SK-N-SH (cell line): Measurements from ENCODE around the gene VRTN. TPM values are rescaled to one million over a fixed set of nuclear protein-coding genes. Genes with fewer than 3 reads are reported as not detected.

ENCODE experiments used
- CTCF ChIA-PET: fragments of 300-600, 350-600 bp; formaldehyde crosslinking; extraction: SDS; loops from one replicate; lab custom pipeline; 2021; lab: Yijun Ruan, JAX
- POLR2A ChIA-PET: fragments of 350-600 bp; sonication (Branson Sonifier 250); formaldehyde crosslinking; extraction: SDS; loops from one replicate; lab custom pipeline; 2020; ENCODE audit warnings: antibody characterized with exemption, inconsistent platforms; lab: Yijun Ruan, JAX
- DNase-seq: peaks from one replicate; pipeline ENCODE4 v3.0.0; 2012
- H2AFZ ChIP-seq: fragments of 200-600 bp; sonication (generic); 2 replicates; pipeline ENCODE4 v1.8.1; 2016; ENCODE audit warnings: antibody characterized with exemption, mild to moderate bottlenecking, low read depth
- H3F3A ChIP-seq: fragments of 200-600 bp; sonication (generic); replicated peaks from 2 replicates; pipeline ENCODE3; 2016; ENCODE audit warnings: antibody characterized with exemption, mild to moderate bottlenecking; ENCODE audit not compliant: insufficient read depth
- H3K27ac ChIP-seq, 2 experiments: fragments of 200-500 bp in 1 of 2; fragments of 200-600 bp in 1 of 2; sonication (Bioruptor generic) in 1 of 2; sonication (generic), shearing (Covaris generic) in 1 of 2; 2 replicates each; pipeline versions ENCODE4 v1.5.1 to v1.6.1; 2014 to 2016; ENCODE audit warnings: low read depth in 2 of 2, inconsistent platforms in 1 of 2, low read length in 1 of 2, mild to moderate bottlenecking in 1 of 2, mixed read lengths in 1 of 2
- H3K27me3 ChIP-seq: fragments of 200-600 bp; sonication (generic), shearing (Covaris generic); 2 replicates; pipeline ENCODE4 v1.6.1; 2016; ENCODE audit warnings: mixed run types; ENCODE audit not compliant: insufficient read depth
- H3K36me3 ChIP-seq, 2 experiments: fragments of 200-500 bp in 1 of 2; fragments of 200-600 bp in 1 of 2; sonication (Bioruptor generic) in 1 of 2; sonication (generic) in 1 of 2; replicated peaks in 1 of 2; 2 replicates each; pipeline versions ENCODE3 to v1.5.1; 2014 to 2016; ENCODE audit warnings: low read length in 1 of 2, mild to moderate bottlenecking in 1 of 2; ENCODE audit not compliant: insufficient read depth in 2 of 2, control insufficient read depth in 1 of 2
- H3K4me1 ChIP-seq, 2 experiments: fragments of 200-500 bp in 1 of 2; fragments of 200-600 bp in 1 of 2; sonication (Bioruptor generic) in 1 of 2; sonication (generic), shearing (Covaris generic) in 1 of 2; 2 replicates each; pipeline versions ENCODE4 v1.5.1 to v1.6.1; 2014 to 2016; ENCODE audit warnings: low read depth in 1 of 2, low read length in 1 of 2, mixed run types in 1 of 2; ENCODE audit not compliant: insufficient read depth in 2 of 2, control insufficient read depth in 1 of 2
- H3K4me2 ChIP-seq: fragments of 200-600 bp; sonication (generic), shearing (Covaris generic); 2 replicates; pipeline ENCODE4 v1.6.1; 2017; ENCODE audit warnings: mixed run types
- H3K4me3 ChIP-seq, 2 experiments: fragments of 200-500 bp in 1 of 2; fragments of 200-600 bp in 1 of 2; sonication (Bioruptor generic) in 1 of 2; sonication (generic), shearing (Covaris generic) in 1 of 2; 2 replicates each; pipeline versions ENCODE4 v1.5.1 to v1.8.1; 2014 to 2016; ENCODE audit warnings: low read depth in 2 of 2, inconsistent platforms in 1 of 2, low read length in 1 of 2, mild to moderate bottlenecking in 1 of 2, mixed read lengths in 1 of 2, moderate library complexity in 1 of 2
- H3K79me2 ChIP-seq: fragments of 200-600 bp; sonication (generic); 2 replicates; pipeline ENCODE4 v1.8.1; 2017; ENCODE audit warnings: mild to moderate bottlenecking; ENCODE audit not compliant: insufficient read depth
- H3K9ac ChIP-seq: fragments of 200-600 bp; sonication (generic); 2 replicates; pipeline ENCODE4 v1.6.1; 2017; ENCODE audit warnings: mixed run types
- H3K9me2 ChIP-seq: fragments of 200-600 bp; sonication (generic); 2 replicates; pipeline ENCODE4 v1.6.1; 2017; ENCODE audit warnings: mixed run types
- H3K9me3 ChIP-seq: fragments of 200-600 bp; sonication (generic); 2 replicates; pipeline ENCODE4 v1.6.1; 2017; ENCODE audit warnings: mixed run types, mild to moderate bottlenecking, moderate library complexity
- H4K20me1 ChIP-seq: fragments of 200-600 bp; sonication (generic); 2 replicates; pipeline ENCODE4 v1.6.1; 2017; ENCODE audit warnings: mild to moderate bottlenecking, mixed run types; ENCODE audit not compliant: insufficient read depth
- ELF1 ChIP-seq: IDR thresholded peaks from 2 replicates; pipeline ENCODE4 v1.4.0; 2012
- EZH2phosphoT487 ChIP-seq: fragments of 200-600 bp; sonication (generic); IDR thresholded peaks from 2 replicates; pipeline ENCODE4 v1.6.1; 2017; ENCODE audit warnings: low read depth, mixed run types, mild to moderate bottlenecking, antibody characterized with exemption, moderate library complexity, borderline replicate concordance
- FOSL2 ChIP-seq: IDR thresholded peaks from 2 replicates; pipeline ENCODE4 v1.4.0; 2012; ENCODE audit warnings: low read depth, mild to moderate bottlenecking, moderate library complexity, borderline replicate concordance
- FOXM1 ChIP-seq: IDR thresholded peaks from 2 replicates; pipeline ENCODE4 v1.4.0; 2012; ENCODE audit warnings: low read depth, mild to moderate bottlenecking
- POLR2AphosphoS5 ChIP-seq: IDR thresholded peaks from 2 replicates; pipeline ENCODE4 v1.6.1; 2012; ENCODE audit warnings: low read depth, low read length
- RFX5 ChIP-seq: IDR thresholded peaks from 2 replicates; pipeline ENCODE4 v1.6.1; 2012; ENCODE audit warnings: mild to moderate bottlenecking, improper control_type of control experiment, low read length
- WGBS: methylation state at CpG from one replicate; pipeline ENCODE4 v1.1.6; 2017; ENCODE audit warnings: low lambda C conversion rate; 5-methylcytosine and 5-hydroxymethylcytosine counted together
- polyA plus RNA-seq, 3 experiments: library from polyadenylated mRNA; depleted of rRNA; stranded (reverse); fragments of >200 nt; gene quantifications; 2 replicates each; pipeline ENCODE4 v1.2.3, GENCODE V29; 2012
- TF ChIP-seq, protein P1 (sequence below): fragments of 200-600 bp; sonication (generic); IDR thresholded peaks from 2 replicates; pipeline ENCODE4 v1.6.1; 2017; ENCODE audit warnings: antibody characterized with exemption, mild to moderate bottlenecking, moderate library complexity
- TF ChIP-seq, protein P2 (sequence below): IDR thresholded peaks from 2 replicates; pipeline ENCODE4 v1.6.1; 2012; ENCODE audit warnings: mild to moderate bottlenecking, low read depth, low read length, moderate library complexity
- TF ChIP-seq, protein P3 (sequence below): IDR thresholded peaks from 2 replicates; pipeline ENCODE4; 2012

The VRTN gene
- polyA plus RNA-seq, 1 of the 3 experiments (the other 2 are of a cell fraction) = not detected

DNA sequence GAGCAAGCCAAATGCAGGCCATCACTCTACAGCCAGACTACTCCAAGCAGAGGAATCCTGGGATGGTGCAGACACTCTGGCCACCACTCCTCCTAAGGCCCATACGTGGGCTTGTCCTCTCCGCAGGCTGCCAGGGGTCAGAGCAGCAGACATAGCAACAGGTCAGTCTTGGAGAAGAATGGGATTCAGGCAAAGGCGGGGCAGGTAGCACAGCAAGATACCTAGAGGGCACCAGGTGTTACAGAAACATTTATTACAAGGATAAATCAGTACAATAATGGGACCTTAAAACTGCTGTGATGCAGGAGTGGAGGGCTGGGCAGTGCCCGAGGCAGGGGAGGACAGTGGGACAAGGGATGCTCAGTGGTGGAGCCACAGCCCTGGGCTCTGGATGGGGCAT lies 57.4 kb downstream of the VRTN start (continued):
- TF ChIP-seq, protein P1, sequence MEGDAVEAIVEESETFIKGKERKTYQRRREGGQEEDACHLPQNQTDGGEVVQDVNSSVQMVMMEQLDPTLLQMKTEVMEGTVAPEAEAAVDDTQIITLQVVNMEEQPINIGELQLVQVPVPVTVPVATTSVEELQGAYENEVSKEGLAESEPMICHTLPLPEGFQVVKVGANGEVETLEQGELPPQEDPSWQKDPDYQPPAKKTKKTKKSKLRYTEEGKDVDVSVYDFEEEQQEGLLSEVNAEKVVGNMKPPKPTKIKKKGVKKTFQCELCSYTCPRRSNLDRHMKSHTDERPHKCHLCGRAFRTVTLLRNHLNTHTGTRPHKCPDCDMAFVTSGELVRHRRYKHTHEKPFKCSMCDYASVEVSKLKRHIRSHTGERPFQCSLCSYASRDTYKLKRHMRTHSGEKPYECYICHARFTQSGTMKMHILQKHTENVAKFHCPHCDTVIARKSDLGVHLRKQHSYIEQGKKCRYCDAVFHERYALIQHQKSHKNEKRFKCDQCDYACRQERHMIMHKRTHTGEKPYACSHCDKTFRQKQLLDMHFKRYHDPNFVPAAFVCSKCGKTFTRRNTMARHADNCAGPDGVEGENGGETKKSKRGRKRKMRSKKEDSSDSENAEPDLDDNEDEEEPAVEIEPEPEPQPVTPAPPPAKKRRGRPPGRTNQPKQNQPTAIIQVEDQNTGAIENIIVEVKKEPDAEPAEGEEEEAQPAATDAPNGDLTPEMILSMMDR = no peak
- TF ChIP-seq FOSL2 = no peak

DNA sequence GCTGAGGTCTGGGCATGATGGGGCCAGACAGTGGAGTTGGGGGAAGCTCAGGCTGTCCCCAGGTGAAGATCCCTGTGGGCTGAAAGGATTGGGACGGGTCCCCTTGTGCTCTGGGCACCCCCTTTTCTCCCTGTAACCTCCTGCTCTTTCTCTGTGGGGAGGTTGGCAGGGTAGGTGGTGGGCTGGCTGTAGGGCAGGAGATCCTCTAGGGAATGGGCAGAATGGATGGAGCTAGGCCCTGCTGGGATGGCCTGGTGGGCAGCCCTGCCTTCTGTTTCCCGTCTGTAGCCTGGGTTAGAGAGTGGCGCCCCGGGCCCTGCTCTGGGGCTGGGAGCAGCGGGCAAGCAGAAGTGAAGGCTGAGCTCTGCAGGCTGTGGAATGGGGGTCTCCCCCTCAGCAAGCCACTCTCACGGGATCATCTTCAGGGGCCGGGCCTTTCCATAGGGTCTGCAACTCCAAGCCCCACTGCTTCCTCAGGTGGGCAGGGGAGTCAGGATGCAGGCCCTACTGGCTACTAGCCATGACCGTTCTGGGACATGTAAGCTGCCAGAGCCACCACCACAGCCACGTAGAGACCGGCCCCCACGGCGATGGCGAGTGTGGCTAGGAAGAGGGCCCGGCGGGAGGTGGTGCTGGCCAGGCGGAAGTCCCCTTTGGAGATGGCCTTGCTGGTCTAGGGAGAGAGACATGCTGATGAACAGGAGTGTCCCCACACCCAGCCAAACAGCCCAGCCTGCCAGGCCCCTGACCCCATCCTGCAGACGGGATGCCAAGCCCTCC lies 58.9 kb downstream of the VRTN start:
- Histone ChIP-seq H4K20me1 (no peaks in the 10 kb centered on the region), H3K4me2 (no peak overlapping the region), H3K9me2 (no peaks in the 10 kb centered on the region), H3K79me2 (no peaks in the 10 kb centered on the region), H2AFZ (no peak overlapping the region), H3K4me3 (no peak overlapping the region), H3K36me3 (no peaks in the 10 kb centered on the region), H3K9ac (no peak overlapping the region), H3K4me1 (peaks cover 0 to 4% of the 10 kb centered on the region in 2 experiments; a peak in 1 of 4 replicates), H3K9me3 (no peaks in the 10 kb centered on the region), H3F3A (no peaks in the 10 kb centered on the region), H3K27me3 (peaks cover 7% of the 10 kb centered on the region; the same call in 1 of the 2 replicates), H3K27ac (no peak overlapping the region)
- CTCF ChIA-PET = no interaction called here
- TF ChIP-seq POLR2AphosphoS5 (no peak), EZH2phosphoT487 (no peak), FOSL2 (no peak), RFX5 (no peak), FOXM1 (no peak), ELF1 (no peak)
- TF ChIP-seq, protein P2, sequence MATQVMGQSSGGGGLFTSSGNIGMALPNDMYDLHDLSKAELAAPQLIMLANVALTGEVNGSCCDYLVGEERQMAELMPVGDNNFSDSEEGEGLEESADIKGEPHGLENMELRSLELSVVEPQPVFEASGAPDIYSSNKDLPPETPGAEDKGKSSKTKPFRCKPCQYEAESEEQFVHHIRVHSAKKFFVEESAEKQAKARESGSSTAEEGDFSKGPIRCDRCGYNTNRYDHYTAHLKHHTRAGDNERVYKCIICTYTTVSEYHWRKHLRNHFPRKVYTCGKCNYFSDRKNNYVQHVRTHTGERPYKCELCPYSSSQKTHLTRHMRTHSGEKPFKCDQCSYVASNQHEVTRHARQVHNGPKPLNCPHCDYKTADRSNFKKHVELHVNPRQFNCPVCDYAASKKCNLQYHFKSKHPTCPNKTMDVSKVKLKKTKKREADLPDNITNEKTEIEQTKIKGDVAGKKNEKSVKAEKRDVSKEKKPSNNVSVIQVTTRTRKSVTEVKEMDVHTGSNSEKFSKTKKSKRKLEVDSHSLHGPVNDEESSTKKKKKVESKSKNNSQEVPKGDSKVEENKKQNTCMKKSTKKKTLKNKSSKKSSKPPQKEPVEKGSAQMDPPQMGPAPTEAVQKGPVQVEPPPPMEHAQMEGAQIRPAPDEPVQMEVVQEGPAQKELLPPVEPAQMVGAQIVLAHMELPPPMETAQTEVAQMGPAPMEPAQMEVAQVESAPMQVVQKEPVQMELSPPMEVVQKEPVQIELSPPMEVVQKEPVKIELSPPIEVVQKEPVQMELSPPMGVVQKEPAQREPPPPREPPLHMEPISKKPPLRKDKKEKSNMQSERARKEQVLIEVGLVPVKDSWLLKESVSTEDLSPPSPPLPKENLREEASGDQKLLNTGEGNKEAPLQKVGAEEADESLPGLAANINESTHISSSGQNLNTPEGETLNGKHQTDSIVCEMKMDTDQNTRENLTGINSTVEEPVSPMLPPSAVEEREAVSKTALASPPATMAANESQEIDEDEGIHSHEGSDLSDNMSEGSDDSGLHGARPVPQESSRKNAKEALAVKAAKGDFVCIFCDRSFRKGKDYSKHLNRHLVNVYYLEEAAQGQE = no peak
- TF ChIP-seq, protein P3, sequence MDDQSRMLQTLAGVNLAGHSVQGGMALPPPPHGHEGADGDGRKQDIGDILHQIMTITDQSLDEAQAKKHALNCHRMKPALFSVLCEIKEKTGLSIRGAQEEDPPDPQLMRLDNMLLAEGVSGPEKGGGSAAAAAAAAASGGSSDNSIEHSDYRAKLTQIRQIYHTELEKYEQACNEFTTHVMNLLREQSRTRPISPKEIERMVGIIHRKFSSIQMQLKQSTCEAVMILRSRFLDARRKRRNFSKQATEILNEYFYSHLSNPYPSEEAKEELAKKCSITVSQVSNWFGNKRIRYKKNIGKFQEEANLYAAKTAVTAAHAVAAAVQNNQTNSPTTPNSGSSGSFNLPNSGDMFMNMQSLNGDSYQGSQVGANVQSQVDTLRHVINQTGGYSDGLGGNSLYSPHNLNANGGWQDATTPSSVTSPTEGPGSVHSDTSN = no peak
- no peak for DNase-seq
- POLR2A ChIA-PET = no interaction called here
- WGBS = 20% methylated on average over 1 of the region's 17 CpGs
